Ramos (cell line): Measurements from ENCODE around the gene CELA2A.

Experiments
- in situ Hi-C: fragments of 300-500 bp; cut with MboI; formaldehyde crosslinking; loops from one replicate; pipeline ENCODE4 v1.14.3; 2022; ENCODE audit warnings: low sequenced_read_pairs; ENCODE audit not compliant: unreplicated experiment

The CELA2A gene

GRCh38 chr1:15424146-15424667 is 32.3 kb upstream of the CELA2A start:
- in situ Hi-C loops = no loop called here

GRCh38 chr1:15424981-15425380 is 31.6 kb upstream of the CELA2A start:
- in situ Hi-C loops = loop anchor here (25.0 kb wide), 1 partner anchor 288 kb away; no protein-coding TSS in a partner anchor

GRCh38 chr1:15425521-15425920 is 31.0 kb upstream of the CELA2A start:
- in situ Hi-C loops = loop anchor here (25.0 kb wide), 1 partner anchor 288 kb away; no protein-coding TSS in a partner anchor

- in situ Hi-C loops = loop anchor here (25.0 kb wide), 1 partner anchor 289 kb away; no protein-coding TSS in a partner anchor
Observed at GRCh38 chr1:15425958-15426357, 30.6 kb upstream of the CELA2A start.

GRCh38 chr1:15426492-15427279 is 29.8 kb upstream of the CELA2A start:
- in situ Hi-C loops = loop anchor here (25.0 kb wide), 1 partner anchor 289 kb away; no protein-coding TSS in a partner anchor

- in situ Hi-C loops = loop anchor here (25.0 kb wide), 1 partner anchor 290 kb away; no protein-coding TSS in a partner anchor
Observed at GRCh38 chr1:15427280-15427666, 29.3 kb upstream of the CELA2A start.

- in situ Hi-C loops = loop anchor here (25.0 kb wide), 1 partner anchor 291 kb away; no protein-coding TSS in a partner anchor
Observed at GRCh38 chr1:15428252-15428651, 28.3 kb upstream of the CELA2A start.

GRCh38 chr1:15428815-15429435 is 27.6 kb upstream of the CELA2A start:
- in situ Hi-C loops = loop anchor here (25.0 kb wide), 1 partner anchor 292 kb away; no protein-coding TSS in a partner anchor

GRCh38 chr1:15429701-15430149 is 26.8 kb upstream of the CELA2A start:
- in situ Hi-C loops = loop anchor here (5.0 to 25.0 kb wide), 2 partner anchors 102 to 292 kb away; no protein-coding TSS in a partner anchor

- in situ Hi-C loops = loop anchor here (5.0 to 25.0 kb wide), 2 partner anchors 104 to 294 kb away; no protein-coding TSS in a partner anchor
Observed at GRCh38 chr1:15430787-15431570, 25.6 kb upstream of the CELA2A start.

- in situ Hi-C loops = loop anchor here (5.0 to 25.0 kb wide), 2 partner anchors 104 to 294 kb away; no protein-coding TSS in a partner anchor
Observed at GRCh38 chr1:15431571-15431948, 25.0 kb upstream of the CELA2A start.

GRCh38 chr1:15432324-15432723 is 24.2 kb upstream of the CELA2A start:
- in situ Hi-C loops = loop anchor here (5.0 to 25.0 kb wide), 2 partner anchors 105 to 295 kb away; no protein-coding TSS in a partner anchor

GRCh38 chr1:15433471-15433870 is 23.1 kb upstream of the CELA2A start:
- in situ Hi-C loops = loop anchor here (5.0 to 25.0 kb wide), 2 partner anchors 106 to 296 kb away; no protein-coding TSS in a partner anchor

GRCh38 chr1:15434739-15435138 is 21.8 kb upstream of the CELA2A start:
- in situ Hi-C loops = loop anchor here (5.0 to 25.0 kb wide), 2 partner anchors 107 to 297 kb away; no protein-coding TSS in a partner anchor

GRCh38 chr1:15435239-15436077 is 21.1 kb upstream of the CELA2A start:
- in situ Hi-C loops = loop anchor here (25.0 kb wide), 1 partner anchor 298 kb away; no protein-coding TSS in a partner anchor

GRCh38 chr1:15436881-15437442 is 19.6 kb upstream of the CELA2A start:
- in situ Hi-C loops = loop anchor here (25.0 kb wide), 1 partner anchor 300 kb away; no protein-coding TSS in a partner anchor

- in situ Hi-C loops = loop anchor here (25.0 kb wide), 1 partner anchor 302 kb away; no protein-coding TSS in a partner anchor
Observed at GRCh38 chr1:15439325-15439724, 17.2 kb upstream of the CELA2A start.

GRCh38 chr1:15440357-15440756 is 16.2 kb upstream of the CELA2A start:
- in situ Hi-C loops = loop anchor here (25.0 kb wide), 1 partner anchor 303 kb away; no protein-coding TSS in a partner anchor
